ENCODE results near the gene FGGY. TPM values are rescaled to one million over a fixed set of nuclear protein-coding genes. Genes with fewer than 3 reads are reported as not detected.

The FGGY gene
- total RNA-seq, 1 experiment from 2014 or later: 14.6 TPM

- Histone ChIP-seq H3K14ac (ENCODE audit: insufficient read depth, low read length) (no peak overlapping the region), H4K5ac (ENCODE audit: insufficient read length, low read depth, low read length) (no peak overlapping the region), H3K79me1 (ENCODE audit: insufficient read depth, low read depth, low read length, poor library complexity, severe bottlenecking) (no peaks in the 10 kb centered on the region), H4K20me1 (ENCODE audit: control insufficient read depth, insufficient read depth, insufficient read length) (no peaks in the 10 kb centered on the region), H2BK5ac (ENCODE audit: insufficient read length, low read length) (no peak overlapping the region), H4K91ac (ENCODE audit: insufficient read length, low read depth, low read length) (no peak overlapping the region), H3K79me2 (ENCODE audit: insufficient read depth, low read length) (no peaks in the 10 kb centered on the region), H4K8ac (replicated peaks; ENCODE audit: insufficient read length, low read depth, low read length) (no peak overlapping the region), H2BK20ac (ENCODE audit: low read depth, low read length, poor library complexity, severe bottlenecking) (no peak overlapping the region), H3K23me2 (ENCODE audit: insufficient read length, low read depth, low read length, poor library complexity, severe bottlenecking) (no peaks in the 10 kb centered on the region), H2BK15ac (ENCODE audit: low read depth, low read length) (no peak overlapping the region), H3K4me2 (ENCODE audit: insufficient read depth, insufficient read length, low read length) (no peak overlapping the region), H3K56ac (ENCODE audit: insufficient read length, low read depth, low read length) (no peak overlapping the region), H3K23ac (ENCODE audit: insufficient read length, low read depth, low read length) (no peak overlapping the region), H3K27ac (ENCODE audit: insufficient read length, low read depth, low read length) (no peak overlapping the region), H2BK12ac (ENCODE audit: insufficient read length, low read depth, low read length) (no peak overlapping the region), H3K18ac (ENCODE audit: insufficient read length, low read depth, low read length) (no peak overlapping the region), H2AFZ (ENCODE audit: low read length) (no peak overlapping the region), H3T11ph (ENCODE audit: low read length) (no peak overlapping the region), H3K4me1 (ENCODE audit: insufficient read depth, low read length) (no peaks in the 10 kb centered on the region), H3K27me3 (ENCODE audit: insufficient read depth, low read length) (no peaks in the 10 kb centered on the region), H2AK5ac (ENCODE audit: insufficient read length, low read length) (no peak overlapping the region), H2BK120ac (ENCODE audit: low read depth, low read length, poor library complexity, severe bottlenecking) (no peak overlapping the region), H3K4ac (ENCODE audit: low read depth, low read length) (no peak overlapping the region), H3K9me3 (ENCODE audit: control insufficient read depth, low read depth, low read length) (no peaks in the 10 kb centered on the region), H3K9ac (ENCODE audit: extremely low read depth, insufficient read length, low read length) (no peak overlapping the region)
- no peak overlapping the region for H3K4me3 Mint-ChIP-seq
- no CpG with 5 or more reads among the region's 1 CpG for WGBS (ENCODE audit: extremely low coverage, insufficient read length, low lambda C conversion rate)
- TF ChIP-seq, protein P1, sequence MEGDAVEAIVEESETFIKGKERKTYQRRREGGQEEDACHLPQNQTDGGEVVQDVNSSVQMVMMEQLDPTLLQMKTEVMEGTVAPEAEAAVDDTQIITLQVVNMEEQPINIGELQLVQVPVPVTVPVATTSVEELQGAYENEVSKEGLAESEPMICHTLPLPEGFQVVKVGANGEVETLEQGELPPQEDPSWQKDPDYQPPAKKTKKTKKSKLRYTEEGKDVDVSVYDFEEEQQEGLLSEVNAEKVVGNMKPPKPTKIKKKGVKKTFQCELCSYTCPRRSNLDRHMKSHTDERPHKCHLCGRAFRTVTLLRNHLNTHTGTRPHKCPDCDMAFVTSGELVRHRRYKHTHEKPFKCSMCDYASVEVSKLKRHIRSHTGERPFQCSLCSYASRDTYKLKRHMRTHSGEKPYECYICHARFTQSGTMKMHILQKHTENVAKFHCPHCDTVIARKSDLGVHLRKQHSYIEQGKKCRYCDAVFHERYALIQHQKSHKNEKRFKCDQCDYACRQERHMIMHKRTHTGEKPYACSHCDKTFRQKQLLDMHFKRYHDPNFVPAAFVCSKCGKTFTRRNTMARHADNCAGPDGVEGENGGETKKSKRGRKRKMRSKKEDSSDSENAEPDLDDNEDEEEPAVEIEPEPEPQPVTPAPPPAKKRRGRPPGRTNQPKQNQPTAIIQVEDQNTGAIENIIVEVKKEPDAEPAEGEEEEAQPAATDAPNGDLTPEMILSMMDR (conservative IDR thresholded peaks at IDR 0.05): no peak
- H3K27ac Mint-ChIP-seq: no peak overlapping the region
- 0 out of 4 replicates have a peak, but pooled peaks cover 0 to 2% of the 10 kb centered on the region in 2 experiments for H3K4me1 Mint-ChIP-seq
- no peaks in the 10 kb centered on the region; a peak in 2 of 7 replicates for H3K36me3 Mint-ChIP-seq (ENCODE audit: insufficient read depth in 1 of 3, low read depth in 3 of 3)
- H3K27me3 Mint-ChIP-seq (ENCODE audit: low read depth): no peaks in the 10 kb centered on the region
- DNase-seq: no peak
- no peaks in the 10 kb centered on the region for H3K9me3 Mint-ChIP-seq
Observed at GRCh38 chr1:59345221-59345620, 48.3 kb downstream of the FGGY start.
